NK-92 treated with Interleukin-12 subunit alpha and Interleukin-12 subunit beta, amount 100 ng/mL, for 24 hours (cell line): ENCODE measurements around the gene CCDC158.
A peak's percentile ranks its signal among the peaks of the same experiment; 100 is the strongest.

Experiments used
- DNase-seq: peaks from one replicate; lab custom pipeline; 2025; lab: John Stamatoyannopoulos, UW

The CCDC158 gene

DNA sequence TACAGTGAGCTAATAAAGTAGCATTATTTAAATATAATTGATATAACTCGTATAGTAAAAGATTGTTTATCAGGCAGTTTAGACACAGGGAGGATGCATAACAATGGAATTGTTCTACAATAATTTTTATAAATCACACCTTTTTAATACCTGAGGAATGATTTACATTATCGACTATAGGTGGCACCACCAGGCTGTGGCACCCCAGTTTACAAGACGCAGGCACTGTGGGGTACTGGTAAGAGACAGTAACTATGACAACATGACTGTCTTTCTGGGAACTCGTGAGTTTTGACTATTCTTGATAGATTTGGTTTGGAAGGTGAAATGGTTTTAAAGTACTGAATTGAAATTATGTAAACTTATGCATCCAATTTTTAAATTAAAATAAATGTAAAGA is 141.5 kb downstream of the CCDC158 start:
- DNase-seq: peak; percentile 13

GRCh38 chr4:76278583-76278982 is 142.4 kb downstream of the CCDC158 start:
- DNase-seq: no peak

- no peak for DNase-seq
Observed at GRCh38 chr4:76277667-76278066, 143.3 kb downstream of the CCDC158 start.

DNA sequence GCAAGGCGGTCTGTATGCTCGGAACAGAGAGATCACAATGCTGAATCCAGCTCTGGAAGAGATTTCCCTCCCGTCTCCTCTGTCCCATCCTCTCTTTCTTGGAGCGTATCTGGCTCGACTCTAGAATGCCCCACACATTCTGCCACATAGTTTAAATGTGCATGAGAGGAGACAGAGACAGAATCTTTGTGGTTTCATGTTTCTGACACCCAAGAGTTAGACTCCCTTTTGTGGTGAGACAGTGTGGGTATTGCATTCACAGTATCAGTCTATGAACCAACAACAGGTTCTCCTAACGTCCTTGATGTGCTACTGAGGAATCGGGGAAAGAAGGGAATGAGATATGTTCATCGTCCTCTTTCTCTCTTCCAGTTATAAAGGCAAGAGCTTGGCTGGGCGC is 144.1 kb downstream of the CCDC158 start:
- DNase-seq: no peak

DNA sequence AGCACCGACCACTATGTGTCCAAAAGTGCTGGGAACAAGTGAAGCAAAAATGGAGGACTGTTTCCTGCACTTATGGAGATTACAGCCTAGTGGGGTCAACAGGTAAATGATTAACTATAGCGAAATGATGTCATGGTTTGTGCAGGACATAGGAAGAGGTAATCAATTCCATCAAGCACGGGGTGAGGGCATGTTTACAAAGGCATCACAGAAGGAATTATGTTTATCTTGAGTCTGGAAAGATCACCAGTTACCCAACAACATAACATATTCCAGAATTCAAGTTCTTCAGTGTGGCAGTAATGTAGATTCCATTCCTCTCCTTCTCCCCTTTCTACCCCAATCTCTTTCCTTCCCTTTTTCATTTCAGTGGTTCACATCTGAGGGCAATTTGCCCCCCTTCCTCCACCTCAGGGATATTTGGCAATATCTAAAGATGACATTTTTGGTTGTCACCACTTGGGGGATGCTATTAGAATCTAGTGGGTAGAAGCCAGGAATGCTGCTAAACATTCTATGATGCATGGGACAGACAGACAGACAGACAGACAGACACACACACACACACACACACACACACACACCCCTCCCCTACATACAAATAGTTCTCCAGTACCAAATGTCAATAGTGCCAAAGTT is 145.3 kb downstream of the CCDC158 start:
- no peak for DNase-seq

- no peak for DNase-seq
Observed at GRCh38 chr4:76272999-76273398, 147.9 kb downstream of the CCDC158 start.

DNA sequence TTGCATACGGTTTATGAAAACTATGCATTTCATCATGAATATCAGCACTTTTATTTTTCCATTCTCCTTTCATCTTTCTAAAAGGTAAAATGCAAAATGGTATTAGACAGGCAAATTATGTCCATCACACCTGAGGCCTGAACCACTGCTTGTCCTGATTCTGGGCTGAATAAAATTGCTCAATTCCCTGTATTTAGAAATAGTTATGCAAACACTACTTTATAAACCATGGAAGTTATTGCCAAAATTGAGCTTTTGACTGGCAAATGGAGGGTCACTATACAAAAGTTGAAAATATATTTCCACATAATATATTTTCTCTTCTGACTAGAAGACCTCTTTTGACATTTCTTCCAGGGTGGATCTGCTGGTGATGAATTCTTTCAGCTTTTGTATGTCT is 148.4 kb downstream of the CCDC158 start:
- no peak for DNase-seq

DNA sequence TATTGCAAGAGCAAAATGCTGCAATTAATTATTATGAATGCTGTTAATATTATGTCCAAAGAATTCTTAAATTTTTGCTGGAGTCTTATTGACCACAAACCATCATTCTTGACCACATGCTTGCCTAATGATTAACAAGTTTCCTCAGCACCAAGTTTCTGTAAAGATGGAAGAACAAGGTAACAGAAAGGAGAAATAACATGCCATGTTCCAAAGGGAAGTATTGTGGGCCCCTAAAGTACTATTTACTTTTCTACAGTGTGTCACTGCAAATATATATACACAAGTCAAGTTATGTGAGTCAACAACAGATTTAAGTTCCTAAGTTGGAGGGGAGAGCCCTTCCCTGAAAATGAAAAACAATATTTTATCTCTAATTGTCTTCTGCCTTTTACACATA is 148.9 kb downstream of the CCDC158 start:
- DNase-seq: no peak

DNA sequence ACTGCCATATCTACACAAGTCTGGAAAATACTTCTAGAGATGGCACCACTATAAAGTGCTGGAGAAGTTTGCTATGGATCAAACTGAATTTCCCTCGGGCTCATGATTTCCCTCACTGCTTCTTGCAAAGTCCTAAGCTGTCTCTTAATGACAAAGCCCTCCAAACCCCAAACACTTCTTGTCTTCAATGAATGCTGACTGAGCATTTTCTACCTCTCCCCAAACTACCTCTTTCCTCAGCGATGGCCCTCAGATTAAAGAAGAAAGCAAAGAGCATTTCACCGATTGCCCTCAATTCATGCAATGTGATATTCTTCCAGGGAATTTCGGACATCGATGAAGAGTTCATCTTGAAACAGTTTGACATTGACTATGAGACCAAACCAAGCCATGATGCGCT is 149.7 kb downstream of the CCDC158 start:
- DNase-seq: no peak

DNA sequence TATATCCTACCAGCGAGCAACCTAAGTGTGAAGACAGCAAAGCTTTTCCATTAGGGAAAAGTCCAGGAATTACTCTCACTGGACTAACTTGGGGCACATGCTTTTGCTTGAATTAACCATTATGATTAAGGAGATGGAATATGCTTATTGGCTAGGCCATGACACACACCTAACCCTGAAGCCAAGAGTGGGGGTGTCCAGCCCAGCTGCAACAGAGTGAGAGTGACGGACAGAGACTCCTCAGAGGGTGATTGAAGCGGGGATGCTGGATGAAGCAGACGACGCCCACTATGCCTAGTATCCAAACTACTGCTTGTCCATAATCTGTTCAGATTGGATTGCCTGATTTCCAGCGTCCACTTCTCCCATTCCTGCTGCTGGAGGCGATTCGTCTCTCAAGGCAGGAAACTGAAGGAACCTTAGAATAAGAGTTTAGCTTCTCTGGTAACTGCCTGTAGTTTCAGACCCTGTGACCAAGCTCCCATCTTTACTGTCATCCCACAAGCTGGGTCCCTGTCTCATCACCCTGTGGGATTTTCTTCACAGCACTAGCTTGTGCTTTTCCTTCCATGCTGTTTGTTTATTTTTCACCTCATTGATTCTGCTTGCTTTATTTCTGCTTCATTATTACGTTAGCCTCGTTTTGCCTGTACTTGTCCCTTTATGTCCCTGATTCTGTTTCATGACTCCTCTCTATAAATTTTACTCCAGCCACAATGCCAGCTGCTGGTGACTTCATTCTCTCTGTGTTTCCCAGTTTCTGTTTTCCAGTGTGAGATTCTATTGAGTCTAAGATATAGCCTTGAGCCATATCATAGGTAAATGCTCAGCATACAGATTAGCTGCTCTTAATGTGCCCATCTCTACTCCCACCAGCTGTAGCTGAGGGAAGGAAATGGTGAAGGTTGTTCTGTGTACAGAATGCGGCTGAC is 150.4 kb downstream of the CCDC158 start:
- no peak for DNase-seq

- DNase-seq: no peak
Observed at GRCh38 chr4:76267811-76268210, 153.1 kb downstream of the CCDC158 start.

DNA sequence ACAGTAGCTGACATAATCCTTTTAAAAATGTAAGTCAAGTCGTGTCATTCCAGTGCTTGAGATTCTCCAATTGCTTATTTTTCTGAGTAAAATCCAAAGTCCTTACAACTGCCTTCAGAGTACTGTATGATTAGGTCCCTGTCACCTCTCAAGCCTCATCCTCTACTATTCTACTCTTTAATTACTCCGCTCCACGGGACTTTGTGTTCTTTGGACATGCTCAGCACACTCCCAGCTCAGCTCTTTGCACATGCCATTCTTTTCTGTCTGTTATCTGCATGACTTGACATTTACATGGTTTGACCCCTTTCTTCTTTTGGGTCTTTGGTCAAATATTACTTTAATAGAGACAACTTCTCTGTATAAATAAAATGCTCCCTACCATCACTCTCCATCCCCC is 154.3 kb downstream of the CCDC158 start:
- no peak for DNase-seq

GRCh38 chr4:76265631-76266218 is 155.2 kb downstream of the CCDC158 start:
- no peak for DNase-seq
